Lower leg skin (tissue), 4 donors: ENCODE measurements around the gene SYT1. TPM values are rescaled to one million over a fixed set of nuclear protein-coding genes. Genes with fewer than 3 reads are reported as not detected.

Experiments used
- DNase-seq, 2 donors: peaks; one replicate each; pipeline ENCODE4 v3.0.0-alpha.2; 2019; ENCODE audit warnings: low spot score in 2 of 2
- H3K4me3 ChIP-seq: fragments of 200-600 bp; sonication (generic); 2 replicates; pipeline ENCODE4 v1.5.1; 2017; ENCODE audit warnings: mild to moderate bottlenecking, low read depth; ENCODE audit not compliant: poor library complexity, severe bottlenecking
- POLR2A ChIP-seq, 2 donors: fragments of 450-650 bp; IDR thresholded peaks; one replicate each; pipeline ENCODE4 v1.6.1; 2016 to 2017; ENCODE audit warnings: antibody characterized with exemption in 2 of 2, mild to moderate bottlenecking in 1 of 2, moderate library complexity in 1 of 2
- WGBS, 2 donors: methylation state at CpG; one replicate each; pipeline ENCODE4 v1.1.5; 2018; 5-methylcytosine and 5-hydroxymethylcytosine counted together
- intact Hi-C: fragments of 100-400 bp; cut with DNase I; formaldehyde crosslinking; loops from one replicate; pipeline ENCODE4 v1.15.0; 2023; ENCODE audit warnings: low total_unique reads
- total RNA-seq, 4 donors: library from RNA; depleted of rRNA; stranded (reverse); fragments of >200 nt; gene quantifications; one replicate each; pipeline ENCODE4 v1.1.0, GENCODE V29; 2016
- TF ChIP-seq, protein P1 (sequence below), 3 donors: fragments of 450-650 bp; IDR thresholded peaks; one replicate each; pipeline ENCODE4 v1.5.1; 2016; ENCODE audit warnings: antibody characterized with exemption in 3 of 3, mild to moderate bottlenecking in 3 of 3, moderate library complexity in 2 of 3

Gene SYT1
- total RNA-seq, 4 donors from 2014 or later: 0.15 to 0.49 (median 0.29) TPM

DNA sequence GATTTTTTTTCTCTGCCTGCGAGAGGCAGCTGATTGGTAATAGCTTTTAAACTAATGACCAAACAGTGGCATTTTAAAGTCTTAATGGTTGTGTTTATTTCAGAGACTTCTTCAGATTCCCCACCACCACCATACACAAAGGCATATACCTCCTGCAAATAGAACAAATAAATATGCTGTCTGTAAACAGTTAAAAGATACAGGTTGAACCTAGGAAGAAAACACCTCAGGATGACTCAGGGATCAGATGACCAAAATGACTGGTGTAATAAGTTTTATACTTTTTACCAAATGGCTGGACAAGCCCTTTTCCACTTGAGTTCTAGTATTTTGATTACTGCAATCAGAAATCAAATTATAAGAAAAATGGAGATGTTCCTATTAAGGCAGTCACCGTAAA, 462.1 kb downstream of the SYT1 start:
- no peak overlapping the region for H3K4me3 ChIP-seq
- 85 to 92% methylated on average over 2 of the region's 2 CpGs for WGBS, 2 donors
- intact Hi-C loops: no loop called here
- DNase-seq: no peak
- TF ChIP-seq, protein P1, sequence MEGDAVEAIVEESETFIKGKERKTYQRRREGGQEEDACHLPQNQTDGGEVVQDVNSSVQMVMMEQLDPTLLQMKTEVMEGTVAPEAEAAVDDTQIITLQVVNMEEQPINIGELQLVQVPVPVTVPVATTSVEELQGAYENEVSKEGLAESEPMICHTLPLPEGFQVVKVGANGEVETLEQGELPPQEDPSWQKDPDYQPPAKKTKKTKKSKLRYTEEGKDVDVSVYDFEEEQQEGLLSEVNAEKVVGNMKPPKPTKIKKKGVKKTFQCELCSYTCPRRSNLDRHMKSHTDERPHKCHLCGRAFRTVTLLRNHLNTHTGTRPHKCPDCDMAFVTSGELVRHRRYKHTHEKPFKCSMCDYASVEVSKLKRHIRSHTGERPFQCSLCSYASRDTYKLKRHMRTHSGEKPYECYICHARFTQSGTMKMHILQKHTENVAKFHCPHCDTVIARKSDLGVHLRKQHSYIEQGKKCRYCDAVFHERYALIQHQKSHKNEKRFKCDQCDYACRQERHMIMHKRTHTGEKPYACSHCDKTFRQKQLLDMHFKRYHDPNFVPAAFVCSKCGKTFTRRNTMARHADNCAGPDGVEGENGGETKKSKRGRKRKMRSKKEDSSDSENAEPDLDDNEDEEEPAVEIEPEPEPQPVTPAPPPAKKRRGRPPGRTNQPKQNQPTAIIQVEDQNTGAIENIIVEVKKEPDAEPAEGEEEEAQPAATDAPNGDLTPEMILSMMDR (IDR thresholded peaks at IDR 0.05): no peak
- no peak for TF ChIP-seq POLR2A (IDR thresholded peaks at IDR 0.05)

DNA sequence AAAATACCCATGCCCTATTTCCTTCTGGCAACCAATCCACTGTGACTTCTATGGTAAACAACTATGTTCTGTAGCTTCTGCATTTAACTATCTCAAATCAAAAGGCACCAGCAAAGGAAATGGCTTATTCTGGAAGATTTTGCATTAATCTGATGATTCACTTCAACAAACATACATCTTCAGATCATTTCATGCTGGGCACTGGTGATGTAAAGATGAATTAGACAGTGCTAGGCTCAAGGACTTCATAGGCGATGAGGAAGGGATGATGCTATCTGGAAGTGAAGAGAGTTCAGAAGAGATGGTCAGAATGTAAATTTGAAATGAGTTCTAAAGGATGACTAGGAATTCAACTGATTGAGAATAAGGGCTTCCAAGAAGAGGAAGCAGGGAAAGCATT, 462.9 kb downstream of the SYT1 start:
- DNase-seq: no peak
- WGBS, 2 donors: 91 to 93% methylated on average over 1 of the region's 1 CpG
- intact Hi-C loops: no loop called here
- TF ChIP-seq POLR2A (IDR thresholded peaks at IDR 0.05): no peak
- TF ChIP-seq, protein P1 (IDR thresholded peaks at IDR 0.05): no peak
- no peak overlapping the region for H3K4me3 ChIP-seq

DNA sequence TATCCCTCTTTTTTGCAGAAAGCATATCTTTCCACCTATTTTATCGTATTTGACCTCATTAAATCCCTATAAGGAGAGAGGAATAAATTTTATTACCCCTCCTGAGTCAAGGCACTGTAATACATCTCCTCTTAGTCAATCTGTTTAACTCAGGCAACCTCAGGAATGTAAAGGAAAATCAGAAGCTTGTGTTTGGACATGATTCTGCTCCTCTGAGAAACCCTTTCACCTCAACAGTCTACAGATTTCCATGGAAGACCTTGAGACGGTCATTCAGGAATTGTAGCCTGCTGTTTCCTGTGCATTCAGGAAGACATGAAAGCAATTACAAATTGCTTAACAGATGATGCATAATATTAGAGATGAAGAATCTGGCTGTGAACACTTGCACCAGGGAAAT, 465.4 kb downstream of the SYT1 start:
- no peak for TF ChIP-seq POLR2A (IDR thresholded peaks at IDR 0.05)
- TF ChIP-seq, protein P1 (IDR thresholded peaks at IDR 0.05): no peak
- DNase-seq: no peak
- no peak overlapping the region for H3K4me3 ChIP-seq
- intact Hi-C loops: no loop called here
- 75 to 87% methylated on average over 2 of the region's 2 CpGs for WGBS, 2 donors

DNA sequence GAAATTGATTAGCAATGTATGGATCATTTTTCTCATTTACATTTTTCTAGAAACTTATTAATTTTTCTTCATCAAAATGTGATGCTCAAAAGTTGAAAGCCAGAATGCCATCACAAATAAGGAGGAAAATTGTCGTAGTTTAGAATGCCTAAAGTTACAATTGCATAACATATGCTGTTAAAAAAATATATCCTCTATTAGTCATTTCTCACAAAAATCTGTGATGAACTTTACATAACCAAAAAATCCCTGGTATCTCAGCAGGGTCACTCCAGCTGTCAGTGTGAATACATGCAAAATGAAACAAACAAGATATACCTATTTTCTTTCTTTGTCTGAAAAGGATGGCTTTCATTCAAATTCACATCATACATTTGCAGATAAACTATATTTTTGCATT, 467.3 kb downstream of the SYT1 start:
- TF ChIP-seq, protein P1 (IDR thresholded peaks at IDR 0.05): no peak
- no peak for TF ChIP-seq POLR2A (IDR thresholded peaks at IDR 0.05)
- intact Hi-C loops: no loop called here
- H3K4me3 ChIP-seq: no peak overlapping the region
- 69 to 84% methylated on average over 1 of the region's 1 CpG for WGBS, 2 donors
- no peak for DNase-seq

DNA sequence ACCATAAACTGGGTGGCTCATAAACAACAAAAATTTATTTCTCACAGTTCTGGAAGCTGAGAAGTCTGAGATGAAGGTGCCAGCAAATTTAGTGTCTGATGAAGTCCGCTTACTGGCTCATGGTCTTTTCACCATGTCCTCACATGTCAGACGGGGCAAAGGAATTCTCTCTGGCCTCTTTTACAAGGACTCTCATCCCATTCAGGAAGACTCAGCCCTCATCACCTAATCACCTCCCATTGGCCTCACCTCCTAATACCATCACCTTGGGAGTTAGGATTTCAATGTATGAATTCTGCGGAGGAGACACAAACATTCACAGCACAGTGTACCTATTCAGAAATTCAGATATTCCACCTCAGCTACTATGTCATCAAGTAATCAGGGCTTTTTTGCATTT, 468.6 kb downstream of the SYT1 start:
- 86 to 90% methylated on average over 3 of the region's 3 CpGs for WGBS, 2 donors
- intact Hi-C loops: no loop called here
- no peak for DNase-seq
- H3K4me3 ChIP-seq: no peak overlapping the region
- TF ChIP-seq, protein P1 (IDR thresholded peaks at IDR 0.05): no peak
- TF ChIP-seq POLR2A (IDR thresholded peaks at IDR 0.05): no peak

DNA sequence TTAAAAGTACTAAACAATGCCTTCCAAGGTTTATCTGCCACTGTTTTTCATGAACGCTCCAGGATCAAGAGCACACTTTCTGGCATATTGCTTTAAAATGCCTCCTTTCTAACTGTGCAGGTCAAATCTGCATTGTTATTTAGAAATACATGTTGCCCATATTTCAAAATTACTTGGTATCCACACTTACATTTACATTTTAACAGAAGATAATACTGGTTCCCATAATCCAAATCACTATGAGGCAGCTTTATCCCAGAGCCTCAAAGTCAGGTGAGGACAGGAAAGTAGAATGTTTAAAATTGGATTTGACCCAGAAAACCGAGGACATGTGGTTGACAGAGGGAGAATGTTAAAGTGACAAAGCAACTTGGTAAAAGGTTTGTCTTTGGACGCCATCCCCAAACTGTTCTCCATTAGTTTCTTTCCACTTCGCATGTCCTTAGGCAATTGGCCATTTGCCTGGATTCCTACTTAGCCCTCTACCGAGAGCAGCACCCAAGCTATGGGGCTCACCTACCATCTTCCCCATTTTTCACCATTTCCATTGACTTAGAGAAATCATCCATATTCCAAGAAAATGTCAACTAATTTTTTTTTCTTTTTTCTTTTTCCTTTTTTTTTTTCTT, 473.2 kb downstream of the SYT1 start:
- DNase-seq: no peak
- TF ChIP-seq, protein P1 (IDR thresholded peaks at IDR 0.05): no peak
- TF ChIP-seq POLR2A (IDR thresholded peaks at IDR 0.05): no peak
- no peak overlapping the region for H3K4me3 ChIP-seq
- intact Hi-C loops: no loop called here
- 31 to 41% methylated on average over 5 of the region's 5 CpGs for WGBS, 2 donors
